GM18868 (cell line): ENCODE measurements around the gene DNAJC2.
"Not testable (repeated sequence)": the region's sequence is repeated elsewhere in the genome, so short reads cannot be mapped to it uniquely, and the experiment has no call there.

Experiments used
- ATAC-seq: cut with Tn5 transposase; IDR thresholded peaks from one replicate; pipeline ENCODE4 v1.9.1; 2021; ENCODE audit warnings: mild to moderate bottlenecking, moderate library complexity; ENCODE audit not compliant: unreplicated experiment

DNAJC2 gene

DNA sequence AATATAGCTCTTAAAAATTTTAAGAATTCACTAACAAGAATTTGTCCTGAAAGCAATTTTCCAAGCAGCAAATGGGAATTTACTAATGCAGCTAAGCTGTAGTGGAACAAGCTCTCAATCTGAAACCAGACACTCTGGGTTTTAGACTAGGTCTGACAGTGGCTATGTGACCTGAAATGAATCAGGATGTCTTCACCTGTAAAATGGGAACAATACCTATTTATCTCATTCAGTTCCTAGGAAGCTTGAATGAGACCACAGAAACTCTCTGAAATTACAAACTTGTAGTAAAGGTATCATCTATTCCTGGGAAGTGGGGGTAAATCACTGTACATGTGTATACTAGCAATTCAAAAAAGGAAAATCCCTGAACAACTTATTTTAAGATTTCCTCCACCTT is 1.2 kb downstream of the DNAJC2 start:
- ATAC-seq: no peak

DNA sequence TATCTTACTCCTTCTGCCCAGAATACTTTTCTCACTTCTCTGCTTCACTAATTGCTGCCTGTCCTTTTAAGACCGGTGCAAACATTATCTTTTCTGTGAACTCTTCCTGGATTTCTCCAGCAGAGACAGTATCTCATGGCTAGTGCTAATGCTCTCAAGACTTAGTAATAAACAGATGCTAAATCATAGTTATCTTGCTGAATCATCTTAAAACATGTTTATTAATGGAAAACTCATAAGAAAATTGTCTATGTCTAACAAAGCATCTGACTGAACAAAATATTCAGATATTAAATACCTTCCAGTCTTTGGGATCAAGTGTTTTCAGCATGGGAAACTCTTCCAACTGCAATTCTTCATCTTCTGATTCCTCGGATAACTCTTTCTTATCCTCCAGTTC is 3.1 kb downstream of the DNAJC2 start:
- no peak for ATAC-seq

DNA sequence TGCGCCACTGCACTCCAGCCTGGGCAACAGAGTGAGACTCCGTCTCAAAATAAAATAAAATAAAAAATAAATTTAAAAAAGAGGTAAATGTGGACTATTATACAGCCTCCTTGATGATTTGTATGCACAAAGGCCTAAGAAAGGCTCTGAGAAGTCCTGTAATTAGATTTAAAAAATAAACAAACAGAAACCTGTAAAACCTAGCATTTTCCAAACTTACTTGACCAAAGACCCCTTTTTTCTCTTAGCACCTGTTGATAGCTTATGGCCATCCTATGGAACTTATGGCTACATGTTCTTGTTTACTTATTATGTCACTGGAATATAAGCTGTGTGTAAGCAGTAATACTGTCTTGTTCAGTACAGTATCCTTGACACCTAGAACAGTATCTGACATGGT is 5.7 kb downstream of the DNAJC2 start:
- ATAC-seq: no peak

DNA sequence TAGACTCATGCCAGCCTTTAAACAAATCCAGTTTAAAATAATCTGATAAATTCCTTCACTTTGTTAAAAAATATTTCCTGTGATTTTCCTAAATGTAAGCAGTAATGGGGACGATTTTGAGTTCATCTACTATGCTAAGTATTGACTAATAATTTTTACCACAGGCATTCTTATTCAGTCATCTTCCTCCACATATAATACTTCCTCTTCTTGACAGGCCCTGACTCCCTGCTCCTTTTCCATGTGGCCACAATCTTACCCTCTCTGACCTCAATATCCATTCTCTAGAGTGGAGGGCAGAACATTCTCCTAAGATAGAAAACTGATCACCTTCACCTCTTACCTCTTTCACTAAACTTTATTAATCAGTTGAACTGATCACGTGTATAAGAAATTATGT is 7.8 kb downstream of the DNAJC2 start:
- ATAC-seq: no peak

DNA sequence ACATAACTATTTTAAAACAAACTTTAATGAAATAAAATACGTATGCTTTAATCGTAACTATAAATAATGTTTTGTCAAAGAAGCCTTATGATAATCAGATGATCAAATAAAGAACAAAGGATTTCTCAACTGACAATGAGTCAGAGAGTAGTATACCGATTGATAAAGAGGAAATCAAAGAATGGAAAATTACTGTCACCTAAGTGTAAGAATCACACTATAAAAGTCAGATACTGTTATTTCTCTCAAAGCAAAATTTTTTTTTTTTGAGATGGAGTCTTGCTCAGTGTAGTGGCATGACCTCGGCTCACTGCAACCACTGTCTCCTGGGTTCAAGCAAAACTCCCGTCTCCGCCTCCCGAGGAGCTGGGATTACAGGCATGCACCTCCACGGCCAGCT is 18.8 kb downstream of the DNAJC2 start:
- ATAC-seq: no peak

DNA sequence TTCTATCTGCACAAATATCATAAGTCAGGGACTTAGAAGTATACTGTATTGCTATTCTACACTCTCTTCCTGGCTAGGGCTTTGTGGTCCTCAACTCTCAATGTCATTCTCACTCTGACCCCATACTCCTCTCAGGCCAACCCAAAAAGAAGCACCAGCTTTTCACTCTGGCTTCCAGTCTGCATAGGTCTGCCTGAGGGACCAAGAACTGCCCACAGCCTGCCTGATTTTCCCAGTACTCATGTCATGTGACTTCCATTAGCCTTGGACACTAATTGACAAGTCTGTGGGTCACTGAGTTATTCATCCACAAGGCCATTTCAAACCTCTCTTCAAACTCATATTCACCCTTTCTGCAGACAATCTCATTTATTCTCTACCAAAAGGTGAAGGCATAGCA is 27.6 kb downstream of the DNAJC2 start:
- ATAC-seq: no peak

DNA sequence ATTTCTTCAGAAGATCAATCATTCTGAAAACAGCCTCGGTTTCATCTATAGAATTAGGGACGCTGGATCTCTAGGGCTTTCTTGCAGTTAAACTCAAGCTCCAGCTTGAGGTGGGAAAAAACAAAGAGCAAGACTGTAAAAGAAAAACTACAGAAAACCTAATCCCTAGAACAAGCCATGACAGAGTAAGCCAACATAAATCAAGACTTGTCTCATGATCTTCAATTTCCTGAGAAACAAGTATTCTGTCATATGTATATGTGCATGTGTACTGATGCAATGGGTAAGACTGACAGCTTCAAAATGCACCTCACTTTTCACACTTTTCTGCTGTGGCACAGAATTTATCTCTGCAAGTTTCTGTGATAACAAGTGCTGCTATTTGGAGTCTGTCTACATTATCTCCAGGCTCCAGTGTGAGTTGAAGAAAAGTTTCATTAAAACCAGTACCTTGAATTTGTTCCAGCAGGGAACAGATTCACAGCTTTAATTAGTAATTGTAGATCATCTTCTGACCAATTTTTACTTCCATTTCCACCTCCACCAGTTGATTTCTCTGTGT is 28.1 kb downstream of the DNAJC2 start:
- ATAC-seq: no peak

DNA sequence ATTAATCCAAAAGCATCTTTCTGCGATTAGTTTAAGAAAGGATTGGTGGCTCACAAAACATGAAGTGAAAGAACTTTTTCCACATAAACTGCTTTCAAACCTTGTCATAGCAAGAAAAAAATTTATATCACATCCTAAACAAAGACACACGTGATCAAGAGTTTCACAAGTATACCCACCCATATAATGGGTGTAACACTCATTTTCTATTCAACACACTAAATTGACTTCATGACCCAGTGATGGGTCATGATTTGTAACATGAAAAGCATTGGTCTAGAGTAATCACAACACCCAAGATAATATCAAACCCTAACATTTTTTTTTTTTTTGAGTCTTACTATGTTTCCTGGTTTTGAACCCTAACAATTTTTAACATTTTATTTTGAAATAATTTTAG is 29.7 kb downstream of the DNAJC2 start:
- ATAC-seq: no peak

DNA sequence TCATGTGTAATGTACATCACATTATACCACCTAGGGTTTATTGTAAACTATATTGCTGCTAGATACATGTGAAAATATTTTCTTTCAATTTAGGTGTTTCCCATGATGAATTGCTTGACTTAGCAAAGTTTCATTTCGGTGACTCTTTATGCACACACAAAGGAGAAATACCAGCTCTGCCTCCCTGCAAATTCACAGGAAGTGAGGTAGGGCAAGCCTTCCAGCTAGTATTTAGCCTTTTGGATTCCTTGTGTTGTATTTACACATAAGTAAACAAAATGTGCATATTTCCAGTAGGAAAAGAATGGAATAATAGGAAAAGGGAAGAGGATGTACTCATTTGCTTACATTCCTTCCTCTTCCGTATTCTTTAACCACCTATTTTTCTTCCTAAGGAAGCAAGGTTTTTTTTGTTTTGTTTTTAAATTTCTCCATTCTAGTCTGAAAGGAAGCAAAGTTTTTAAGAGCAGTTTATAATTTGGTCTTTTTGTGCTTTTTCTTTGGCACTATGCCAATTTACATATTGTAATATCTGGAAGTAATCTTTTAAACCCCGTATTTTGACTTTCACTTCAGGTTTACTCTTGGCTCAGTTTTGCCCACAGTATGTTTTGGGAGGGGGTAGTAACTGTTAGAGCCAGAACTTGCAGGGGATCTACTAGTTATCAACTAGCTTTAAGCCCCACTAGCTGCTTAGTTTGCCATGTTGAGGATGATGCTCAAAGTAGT is 36.9 kb downstream of the DNAJC2 start:
- ATAC-seq: peak; percentile 84

DNA sequence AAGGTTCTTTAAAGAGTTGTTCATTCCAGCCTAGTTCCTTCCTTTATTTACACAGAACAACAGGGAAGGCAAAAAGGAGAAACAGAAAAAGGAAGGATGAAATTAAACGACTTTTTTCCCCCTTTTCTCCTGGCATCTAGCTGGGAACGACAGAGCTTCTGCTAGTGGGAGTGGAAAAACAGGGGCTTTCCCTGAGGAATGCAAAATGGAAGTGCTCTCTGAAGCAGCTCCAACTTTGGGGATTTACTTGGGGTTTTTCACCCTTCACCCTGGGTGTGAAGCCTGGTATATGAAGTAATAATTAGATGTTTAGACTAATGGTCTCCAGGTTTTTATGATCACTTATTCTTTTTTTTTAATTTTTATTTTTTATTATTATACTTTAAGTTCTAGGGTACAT is 43.1 kb downstream of the DNAJC2 start:
- ATAC-seq: no peak

DNA sequence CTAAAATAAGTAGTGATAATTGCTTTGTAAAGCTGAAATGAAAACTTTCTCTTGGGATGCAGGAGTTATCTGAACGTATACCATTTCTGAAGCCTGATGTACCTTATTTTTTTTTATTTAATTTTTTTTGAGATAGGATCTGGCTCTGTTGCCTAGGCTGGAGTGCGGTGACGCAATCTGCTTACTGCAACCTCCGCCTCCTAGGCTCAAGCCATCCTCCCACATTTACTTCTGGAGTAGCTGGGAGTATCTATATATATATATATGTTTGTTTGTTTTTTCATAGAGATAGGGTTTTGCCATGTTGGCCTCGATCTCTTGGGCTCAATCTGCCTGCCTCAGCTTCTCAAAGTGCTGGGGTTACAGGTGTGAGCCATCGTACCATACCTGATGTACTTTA is 44.9 kb downstream of the DNAJC2 start:
- no peak for ATAC-seq

DNA sequence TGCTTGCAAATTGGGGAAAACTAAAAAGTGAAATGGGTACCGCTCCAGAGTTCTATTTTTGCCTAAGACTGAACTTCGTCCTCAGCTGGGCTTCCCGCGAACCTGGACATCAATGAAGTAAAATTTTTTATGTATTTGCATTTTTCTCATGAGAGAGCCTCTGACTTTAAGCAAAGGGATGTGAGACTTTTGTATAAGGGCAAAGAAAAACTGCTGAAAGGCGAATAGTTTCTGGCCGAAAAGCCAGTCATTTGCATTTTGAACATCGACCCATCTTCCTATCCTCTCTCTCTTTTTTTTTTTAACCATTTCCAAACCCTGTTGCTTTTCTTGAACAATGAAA is 46.8 kb downstream of the DNAJC2 start:
- ATAC-seq: no peak

DNA sequence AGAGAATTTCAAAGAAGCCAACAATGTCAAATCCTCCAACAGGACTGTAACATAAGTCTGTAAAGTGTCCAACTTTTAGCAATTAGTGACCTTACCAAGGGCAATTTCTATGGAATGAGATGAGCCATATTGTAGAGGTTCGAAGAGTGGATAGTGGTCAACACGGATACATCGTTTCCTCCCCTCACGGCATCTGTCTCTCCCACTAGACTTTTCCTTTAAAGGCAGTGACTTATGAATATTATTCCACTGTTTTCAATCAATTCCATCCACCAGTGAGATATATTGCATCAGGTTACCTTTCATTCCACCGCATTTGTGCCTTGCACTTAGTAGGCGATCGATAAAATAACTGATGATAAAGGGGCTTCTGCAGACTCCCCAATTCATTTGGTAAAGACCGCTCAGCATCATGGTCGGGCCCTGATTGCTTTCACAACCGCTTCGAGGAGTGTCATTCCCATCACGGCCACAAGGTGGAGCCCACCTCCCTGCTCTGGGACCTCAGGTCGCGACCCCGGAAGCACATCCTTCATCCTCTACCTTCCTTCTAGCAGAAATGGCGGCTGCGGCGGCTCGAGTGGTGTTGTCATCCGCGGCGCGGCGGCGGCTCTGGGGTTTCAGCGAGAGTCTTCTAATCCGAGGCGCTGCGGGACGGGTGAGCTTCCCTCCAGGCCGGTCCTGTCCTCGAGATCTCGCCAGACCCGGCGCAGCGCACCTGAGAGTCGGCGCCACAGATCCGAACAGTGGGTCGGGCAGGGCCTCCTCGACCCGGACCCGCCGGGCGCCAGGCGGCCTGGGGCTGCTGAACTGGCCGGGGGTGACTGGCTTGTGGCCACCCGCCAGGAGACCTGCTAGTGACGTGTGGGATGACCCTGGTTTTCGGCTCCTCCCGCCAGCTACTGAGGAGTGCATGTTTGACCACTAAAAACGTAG is 47.4 kb downstream of the DNAJC2 start, which contains the start of gene PMPCB:
PMPCB (plus strand) TSS at position 535 of the 936 bp plus-strand sequence; CDS start at position 560, 25 bp downstream.
- peak; percentile 93 for ATAC-seq

DNA sequence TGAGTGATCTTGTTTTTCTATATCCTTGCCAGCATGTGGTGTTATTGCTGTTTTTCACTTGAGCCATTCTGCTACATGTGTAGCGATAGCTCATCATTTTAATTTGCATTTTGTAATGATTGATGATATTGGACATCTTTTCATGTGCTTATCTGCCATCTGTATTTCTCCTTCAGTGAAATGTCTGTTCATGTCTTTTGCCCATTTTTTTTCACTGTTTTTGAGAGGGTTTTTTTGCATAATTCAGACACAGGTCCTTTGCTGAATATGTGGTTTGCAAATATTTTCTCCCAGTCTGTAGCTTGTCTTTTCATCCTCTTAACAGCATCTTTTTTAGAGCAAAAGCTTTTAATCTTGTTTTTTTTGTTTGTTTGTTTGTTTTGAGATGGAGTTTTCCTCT is 51.0 kb downstream of the DNAJC2 start:
- ATAC-seq: no peak

DNA sequence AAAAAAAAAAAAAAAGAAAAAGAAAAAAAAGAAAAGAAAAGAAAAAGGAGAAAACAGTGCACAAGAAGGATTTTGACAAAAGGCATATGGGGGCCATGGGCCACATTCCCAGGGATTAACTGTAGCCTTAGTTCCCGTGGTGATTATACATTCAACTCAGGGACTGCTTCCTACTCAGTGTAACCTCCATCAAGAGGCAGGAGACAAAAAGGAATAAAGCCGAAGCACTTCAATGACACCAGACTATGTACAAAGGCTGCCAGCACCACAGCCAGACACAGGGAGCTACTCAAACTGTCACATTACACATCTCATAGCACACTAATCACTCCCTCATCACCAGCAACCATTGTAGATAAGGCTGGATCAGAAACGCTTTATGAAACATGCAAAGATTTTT is 52.4 kb downstream of the DNAJC2 start:
- no peak for ATAC-seq

DNA sequence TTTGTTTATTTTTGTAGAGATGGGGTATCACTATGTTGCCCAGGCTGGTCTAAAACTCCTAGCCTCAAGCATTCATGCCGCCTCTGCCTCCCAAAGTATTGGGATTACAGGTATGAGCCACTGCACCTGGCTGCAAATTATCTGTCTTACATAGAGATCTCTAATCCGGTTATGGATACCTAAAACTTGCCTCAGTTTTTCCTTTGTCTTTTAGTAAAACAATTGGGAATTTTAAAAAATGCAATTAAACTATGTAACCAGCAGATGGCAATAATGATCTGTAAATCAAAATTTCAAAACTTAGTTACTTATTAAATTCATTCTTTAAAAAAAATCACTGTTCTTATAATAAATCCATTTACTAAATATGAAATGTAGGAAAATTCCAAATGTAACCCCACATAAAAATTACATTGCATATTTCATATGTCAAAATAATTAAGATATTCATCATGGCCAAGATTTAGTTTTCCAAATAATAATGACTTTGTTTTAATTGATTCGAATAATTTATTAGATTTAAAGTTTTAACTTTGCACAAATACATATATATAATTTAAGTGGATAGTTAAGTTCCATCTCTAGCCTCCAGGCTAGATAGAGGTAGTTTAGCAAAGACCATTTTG is 61.7 kb downstream of the DNAJC2 start:
- ATAC-seq: not testable (repeated sequence)

DNA sequence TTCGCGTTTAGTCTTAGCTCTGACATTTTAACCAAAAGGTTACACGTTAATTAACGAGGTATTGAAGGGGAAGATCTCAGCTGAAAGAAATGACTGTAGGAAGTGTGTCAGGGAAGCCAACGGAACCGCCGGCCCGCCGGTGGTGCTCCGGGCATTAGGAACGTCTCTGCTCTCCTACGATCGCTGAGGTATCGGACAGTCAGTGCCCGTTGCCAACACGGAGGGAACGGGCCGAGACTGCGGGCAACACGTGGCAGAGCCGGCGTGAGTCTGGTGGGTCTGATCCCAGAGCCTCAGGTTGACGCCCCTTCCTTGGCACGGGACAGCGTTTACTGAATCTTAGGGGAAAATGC is 63.8 kb downstream of the DNAJC2 start:
- peak; percentile 14 for ATAC-seq

DNA sequence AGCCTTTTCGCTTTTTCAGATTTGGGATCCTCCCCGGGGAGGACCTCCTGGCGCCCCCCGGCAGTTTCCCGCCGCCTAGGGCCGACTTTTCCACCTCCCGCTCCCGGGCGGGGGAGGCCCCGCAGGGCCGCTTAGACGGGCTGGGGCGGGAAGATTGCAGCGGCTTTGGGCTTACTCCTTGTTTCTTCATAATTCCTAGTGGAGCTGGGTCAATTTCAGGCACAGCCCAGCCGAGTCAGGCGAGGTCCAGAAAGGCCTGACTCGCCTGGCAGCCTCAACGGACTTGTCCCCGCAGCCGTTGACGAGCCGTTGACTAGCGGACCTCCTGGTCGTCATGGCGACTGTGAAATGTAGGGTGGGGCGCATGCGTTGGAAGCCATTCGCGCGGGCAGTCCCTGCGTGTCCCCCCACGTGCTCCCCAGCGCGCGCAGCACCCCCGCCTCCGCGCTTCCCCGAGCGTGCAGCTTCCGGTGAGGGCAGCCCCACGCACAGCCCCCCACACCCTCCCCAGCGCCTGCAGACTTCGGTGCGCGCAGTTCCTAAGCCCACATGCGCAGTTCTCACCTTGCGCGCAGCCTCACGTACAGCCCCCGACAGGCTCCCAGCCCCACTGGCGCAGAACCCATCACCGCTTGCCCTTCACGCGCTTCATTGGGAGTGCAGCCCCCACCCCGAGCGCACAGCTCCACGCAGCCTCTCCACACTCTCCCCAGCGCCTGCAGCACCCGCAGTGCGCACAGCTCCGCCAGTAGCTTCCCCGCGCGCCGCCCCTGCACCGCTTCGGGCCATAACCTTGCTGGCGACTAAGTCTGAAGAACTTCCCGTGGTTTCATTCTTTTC is 64.4 kb downstream of the DNAJC2 start:
- ATAC-seq: peak; percentile 90

DNA sequence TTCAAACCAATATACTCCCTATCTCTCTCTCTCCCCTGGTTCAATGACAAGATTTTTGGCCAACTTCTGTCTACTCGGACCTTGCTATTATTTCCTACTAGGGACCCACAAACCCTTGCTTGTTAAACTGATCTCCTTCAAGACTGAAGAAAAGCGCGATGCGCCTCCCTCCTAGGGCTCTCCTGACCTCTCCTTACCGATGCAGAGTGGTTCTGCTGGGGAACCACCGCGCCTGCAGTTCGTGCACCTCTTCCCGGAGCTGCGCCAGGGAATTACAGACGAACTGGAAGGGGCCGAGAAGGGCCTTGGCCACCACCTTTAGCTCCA is 65.0 kb downstream of the DNAJC2 start:
- peak; percentile 38 for ATAC-seq

DNA sequence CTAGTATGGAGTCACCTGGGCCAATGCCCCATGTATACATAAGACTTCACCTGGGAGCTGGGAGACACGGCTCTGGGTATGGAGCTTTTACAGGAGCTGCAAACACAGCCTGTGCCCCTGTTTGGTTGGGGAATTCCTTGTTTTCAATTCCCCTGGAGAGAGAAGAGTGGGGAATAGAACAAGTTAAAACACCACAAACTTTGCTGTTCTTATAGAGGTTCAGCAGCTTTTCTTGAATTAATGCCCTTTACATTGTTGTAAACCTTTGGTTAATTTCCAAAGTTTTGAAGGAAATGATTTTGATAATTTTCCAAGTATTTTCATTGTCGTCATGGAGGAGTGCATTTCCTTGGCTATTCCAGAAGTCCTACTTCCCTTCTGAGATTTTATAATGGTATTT is 66.4 kb downstream of the DNAJC2 start:
- not testable (repeated sequence) for ATAC-seq

DNA sequence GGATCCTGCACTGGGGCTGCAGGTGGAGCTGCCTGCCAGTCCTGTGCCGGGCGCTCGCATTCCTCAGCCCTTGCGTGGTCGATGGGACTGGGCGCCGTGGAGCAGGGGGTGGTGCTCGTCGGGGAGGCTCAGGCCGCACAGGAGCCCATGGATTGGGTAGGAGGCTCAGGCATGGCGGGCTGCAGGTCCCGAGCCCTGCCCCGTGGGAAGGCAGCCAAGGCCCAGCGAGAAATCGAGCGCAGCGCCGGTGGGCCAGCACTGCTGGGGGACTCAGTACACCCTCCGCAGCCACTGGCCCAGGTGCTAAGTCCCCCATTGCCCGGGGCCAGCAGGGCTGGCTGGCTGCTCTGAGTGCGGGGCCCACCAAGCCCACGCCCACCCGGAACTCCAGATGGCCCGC is 69.7 kb downstream of the DNAJC2 start:
- not testable (repeated sequence) for ATAC-seq
